Activated T-helper 17 cell treated with anti-CD3 and anti-CD28 coated beads, Interleukin-2, amount 50 U/mL, for 72 hours (primary cell): ENCODE data around the gene USP12. TPM values are rescaled to one million over a fixed set of nuclear protein-coding genes. Genes with fewer than 3 reads are reported as not detected.
"Not testable (repeated sequence)": the region's sequence is repeated elsewhere in the genome, so short reads cannot be mapped to it uniquely, and the experiment has no call there.

Experiments used
- ATAC-seq: fragments of 150-1000 bp; cut with Tn5 transposase; replicated peaks from 2 replicates; pipeline ENCODE4 v1.10.0; 2021; ENCODE audit warnings: mild to moderate bottlenecking, moderate library complexity
- H3K27ac Mint-ChIP-seq: one replicate; pipeline ENCODE4 v1.8.0; 2022; ENCODE audit warnings: mixed read lengths
- H3K27me3 Mint-ChIP-seq: one replicate; pipeline ENCODE4 v1.8.0; 2022; ENCODE audit warnings: mixed read lengths
- H3K36me3 Mint-ChIP-seq: one replicate; pipeline ENCODE4 v1.8.0; 2022; ENCODE audit warnings: low read depth, mild to moderate bottlenecking, mixed read lengths
- H3K4me1 Mint-ChIP-seq: one replicate; pipeline ENCODE4 v1.8.0; 2022; ENCODE audit warnings: mixed read lengths
- H3K4me3 Mint-ChIP-seq: one replicate; pipeline ENCODE4 v1.8.0; 2022; ENCODE audit warnings: mild to moderate bottlenecking, mixed read lengths
- H3K9me3 Mint-ChIP-seq: one replicate; pipeline ENCODE4 v1.8.0; 2022; ENCODE audit warnings: mixed read lengths
- total RNA-seq, 2 donors: library from RNA; stranded (reverse); gene quantifications; one replicate each; pipeline ENCODE4 v1.2.3, GENCODE V29; 2022

USP12 gene
- total RNA-seq, 2 donors from 2014 or later, result 65.6 to 77.2 TPM

GRCh38 chr13:27151798-27152599 is 19.6 kb downstream of the USP12 start:
- Mint-ChIP-seq H3K27me3 (no peaks in the 10 kb centered on the region), H3K9me3 (no peaks in the 10 kb centered on the region), H3K4me1 (peaks cover 38% of the 10 kb centered on the region), H3K4me3 (peak overlapping the region; percentile 26), H3K27ac (peak overlapping the region; percentile 16), H3K36me3 (peaks cover 36% of the 10 kb centered on the region)
- peak; percentile 84 for ATAC-seq

- Mint-ChIP-seq H3K9me3 (no peaks in the 10 kb centered on the region), H3K27ac (peak overlapping the region; percentile 49), H3K27me3 (no peaks in the 10 kb centered on the region), H3K4me1 (peaks cover 52% of the 10 kb centered on the region), H3K36me3 (peaks cover 36% of the 10 kb centered on the region), H3K4me3 (peak overlapping the region; percentile 41)
- ATAC-seq, result no peak
These were observed 21.9 kb downstream of the USP12 start for GRCh38 chr13:27149702-27150101.

- Mint-ChIP-seq H3K36me3 (peaks cover 36% of the 10 kb centered on the region), H3K27ac (peak overlapping the region; percentile 61), H3K4me1 (peaks cover 49% of the 10 kb centered on the region), H3K9me3 (no peaks in the 10 kb centered on the region), H3K27me3 (no peaks in the 10 kb centered on the region), H3K4me3 (peak overlapping the region; percentile 41)
- ATAC-seq, result no peak
These were observed 22.7 kb downstream of the USP12 start for GRCh38 chr13:27148900-27149299.

- no peaks in the 10 kb centered on the region for H3K27me3 Mint-ChIP-seq
- no peaks in the 10 kb centered on the region for H3K9me3 Mint-ChIP-seq
- ATAC-seq, result peak; percentile 85
- peaks cover 48% of the 10 kb centered on the region for H3K4me1 Mint-ChIP-seq
- H3K27ac Mint-ChIP-seq, result peak overlapping the region; percentile 94
- peaks cover 48% of the 10 kb centered on the region for H3K36me3 Mint-ChIP-seq
- peak overlapping the region; percentile 78 for H3K4me3 Mint-ChIP-seq
These were observed 24.0 kb downstream of the USP12 start for GRCh38 chr13:27147530-27148170.

- Mint-ChIP-seq H3K4me1 (peaks cover 33% of the 10 kb centered on the region), H3K27ac (peak overlapping the region; percentile 3), H3K27me3 (no peaks in the 10 kb centered on the region), H3K36me3 (peaks cover 54% of the 10 kb centered on the region), H3K4me3 (no peak overlapping the region), H3K9me3 (no peaks in the 10 kb centered on the region)
- no peak for ATAC-seq
These were observed 29.9 kb downstream of the USP12 start for GRCh38 chr13:27141746-27142145.

- not testable (repeated sequence) for H3K9me3 Mint-ChIP-seq, ATAC-seq, H3K27me3 Mint-ChIP-seq, H3K4me3 Mint-ChIP-seq
- peak overlapping the region; percentile 3 for H3K27ac Mint-ChIP-seq
- peaks cover 53% of the 10 kb centered on the region for H3K36me3 Mint-ChIP-seq
- peaks cover 30% of the 10 kb centered on the region for H3K4me1 Mint-ChIP-seq
These were observed 30.5 kb downstream of the USP12 start for GRCh38 chr13:27141159-27141558.

- Mint-ChIP-seq H3K27me3 (no peaks in the 10 kb centered on the region), H3K4me1 (peaks cover 22% of the 10 kb centered on the region), H3K4me3 (no peak overlapping the region), H3K27ac (peak overlapping the region; percentile 30), H3K36me3 (peaks cover 42% of the 10 kb centered on the region), H3K9me3 (no peaks in the 10 kb centered on the region)
- ATAC-seq, result no peak
These were observed 31.6 kb downstream of the USP12 start for GRCh38 chr13:27140060-27140459.

GRCh38 chr13:27139565-27139964 is 32.0 kb downstream of the USP12 start:
- peak overlapping the region; percentile 83 for H3K27ac Mint-ChIP-seq
- H3K4me1 Mint-ChIP-seq, result peaks cover 22% of the 10 kb centered on the region
- no peaks in the 10 kb centered on the region for H3K27me3 Mint-ChIP-seq
- H3K36me3 Mint-ChIP-seq, result peaks cover 45% of the 10 kb centered on the region
- H3K4me3 Mint-ChIP-seq, result no peak overlapping the region
- no peaks in the 10 kb centered on the region for H3K9me3 Mint-ChIP-seq
- no peak for ATAC-seq

- Mint-ChIP-seq H3K27ac (peak overlapping the region; percentile 83), H3K4me1 (peaks cover 21% of the 10 kb centered on the region)
These were observed 33.0 kb downstream of the USP12 start for GRCh38 chr13:27138457-27139093.

GRCh38 chr13:27137759-27138158 is 33.9 kb downstream of the USP12 start:
- H3K4me1 Mint-ChIP-seq, result peaks cover 23% of the 10 kb centered on the region
- no peaks in the 10 kb centered on the region for H3K9me3 Mint-ChIP-seq
- H3K4me3 Mint-ChIP-seq, result peak overlapping the region; percentile 26
- peaks cover 34% of the 10 kb centered on the region for H3K36me3 Mint-ChIP-seq
- no peaks in the 10 kb centered on the region for H3K27me3 Mint-ChIP-seq
- no peak for ATAC-seq
- peak overlapping the region; percentile 83 for H3K27ac Mint-ChIP-seq

More at GRCh38 chr13:27138457-27139093, 33.0 kb downstream of the USP12 start:
- Mint-ChIP-seq H3K27me3 (no peaks in the 10 kb centered on the region), H3K9me3 (no peaks in the 10 kb centered on the region), H3K4me3 (peak overlapping the region; percentile 26), H3K36me3 (peaks cover 42% of the 10 kb centered on the region)
- peak; percentile 89 for ATAC-seq

GRCh38 chr13:27135023-27135422 is 36.6 kb downstream of the USP12 start:
- Mint-ChIP-seq H3K27ac (peak overlapping the region; percentile 88), H3K27me3 (no peaks in the 10 kb centered on the region), H3K4me1 (peaks cover 39% of the 10 kb centered on the region), H3K36me3 (peaks cover 40% of the 10 kb centered on the region), H3K9me3 (no peaks in the 10 kb centered on the region), H3K4me3 (peak overlapping the region; percentile 52)
- ATAC-seq, result no peak

- ATAC-seq, result no peak
These were observed 37.7 kb downstream of the USP12 start for GRCh38 chr13:27133889-27134288.

GRCh38 chr13:27132538-27132937 is 39.1 kb downstream of the USP12 start:
- Mint-ChIP-seq H3K4me3 (peak overlapping the region; percentile 88), H3K4me1 (peaks cover 51% of the 10 kb centered on the region), H3K27ac (peak overlapping the region; percentile 86), H3K9me3 (no peaks in the 10 kb centered on the region), H3K36me3 (peaks cover 48% of the 10 kb centered on the region), H3K27me3 (no peaks in the 10 kb centered on the region)
- peak; percentile 64 for ATAC-seq

More at GRCh38 chr13:27133889-27134288, 37.7 kb downstream of the USP12 start:
- Mint-ChIP-seq H3K4me3 (peak overlapping the region; percentile 52), H3K9me3 (no peaks in the 10 kb centered on the region), H3K36me3 (peaks cover 45% of the 10 kb centered on the region), H3K27me3 (no peaks in the 10 kb centered on the region), H3K4me1 (peaks cover 43% of the 10 kb centered on the region), H3K27ac (peak overlapping the region; percentile 88)

- Mint-ChIP-seq H3K27me3 (no peaks in the 10 kb centered on the region), H3K36me3 (peaks cover 50% of the 10 kb centered on the region), H3K9me3 (no peaks in the 10 kb centered on the region), H3K4me1 (peaks cover 54% of the 10 kb centered on the region), H3K4me3 (peak overlapping the region; percentile 88), H3K27ac (peak overlapping the region; percentile 86)
- no peak for ATAC-seq
These were observed 39.7 kb downstream of the USP12 start for GRCh38 chr13:27131906-27132305.
